Measurements from ENCODE around the gene EAF2.
"Not testable (repeated sequence)": the region's sequence is repeated elsewhere in the genome, so short reads cannot be mapped to it uniquely, and the experiment has no call there.

Gene EAF2

GRCh38 chr3:121834671-121835464 is at the start of gene EAF2, which contains the start of gene IQCB1:
Gene EAF2, plus strand, starts transcription at chr3:121835209. Its CDS starts 77 bp downstream, at chr3:121835286.
Gene IQCB1, minus strand, starts transcription at chr3:121835060. Its CDS starts 6,100 bp downstream, at chr3:121828960.
- DNase-seq, result peak; percentile 87

- no peak for DNase-seq
Observed at GRCh38 chr3:121786485-121786884, 48.5 kb upstream of the EAF2 start.

GRCh38 chr3:121793078-121793477 is 41.9 kb upstream of the EAF2 start:
- no peak for DNase-seq

GRCh38 chr3:121794264-121794983 is 40.6 kb upstream of the EAF2 start:
- no peak for DNase-seq

GRCh38 chr3:121796970-121797369 is 38.0 kb upstream of the EAF2 start:
- DNase-seq, result no peak

GRCh38 chr3:121800906-121801305 is 34.1 kb upstream of the EAF2 start:
- no peak for DNase-seq

- no peak for DNase-seq
Observed at GRCh38 chr3:121803771-121804320, 31.2 kb upstream of the EAF2 start.

- no peak for DNase-seq
Observed at GRCh38 chr3:121809249-121809648, 25.8 kb upstream of the EAF2 start.

GRCh38 chr3:121817753-121818152 is 17.3 kb upstream of the EAF2 start:
- DNase-seq, result no peak

- no peak for DNase-seq
Observed at GRCh38 chr3:121818578-121818977, 16.4 kb upstream of the EAF2 start.

- no peak for DNase-seq
Observed at GRCh38 chr3:121819236-121819635, 15.8 kb upstream of the EAF2 start.

- no peak for DNase-seq
Observed at GRCh38 chr3:121821421-121822199, 13.4 kb upstream of the EAF2 start.

- no peak for DNase-seq
Observed at GRCh38 chr3:121822973-121823372, 12.0 kb upstream of the EAF2 start.

- DNase-seq, result no peak
Observed at GRCh38 chr3:121834157-121834670, 795 bp upstream of the EAF2 start.

GRCh38 chr3:121835465-121835801 is 424 bp downstream of the EAF2 start:
- DNase-seq, result no peak

GRCh38 chr3:121836064-121836463 is 1.1 kb downstream of the EAF2 start:
- DNase-seq, result no peak

GRCh38 chr3:121836481-121836880 is 1.5 kb downstream of the EAF2 start:
- DNase-seq, result no peak

GRCh38 chr3:121839962-121840361 is 5.0 kb downstream of the EAF2 start:
- no peak for DNase-seq

- no peak for DNase-seq
Observed at GRCh38 chr3:121844892-121845291, 9.9 kb downstream of the EAF2 start.

GRCh38 chr3:121852256-121852655 is 17.2 kb downstream of the EAF2 start:
- no peak for DNase-seq

- no peak for DNase-seq
Observed at GRCh38 chr3:121855555-121855954, 20.5 kb downstream of the EAF2 start.

GRCh38 chr3:121857778-121858177 is 22.8 kb downstream of the EAF2 start:
- DNase-seq, result not testable (repeated sequence)

GRCh38 chr3:121863247-121863646 is 28.2 kb downstream of the EAF2 start:
- DNase-seq, result not testable (repeated sequence)
